HepG2 (cell line): Measurements from ENCODE around the gene CCDC167. TPM values are rescaled to one million over a fixed set of nuclear protein-coding genes. Genes with fewer than 3 reads are reported as not detected.

Source experiments
- DDIT3 ChIP-seq: sonication (generic); formaldehyde crosslinking; IDR thresholded peaks from 2 replicates; pipeline ENCODE4 v1.4.0; 2020; ENCODE audit warnings: mild to moderate bottlenecking, missing genetic modification reagents
- EHMT2 ChIP-seq: fragments of 200-600 bp; sonication (generic); IDR thresholded peaks from 2 replicates; pipeline ENCODE4 v1.7.0; 2017; ENCODE audit warnings: antibody characterized with exemption, low read depth, low read length, borderline replicate concordance
- GPBP1L1 ChIP-seq: sonication (generic); formaldehyde crosslinking; IDR thresholded peaks from 2 replicates; pipeline ENCODE4 v1.5.0; 2020; ENCODE audit warnings: mild to moderate bottlenecking, missing genetic modification reagents
- HDAC1 ChIP-seq: sonication (generic); formaldehyde crosslinking; IDR thresholded peaks from 2 replicates; pipeline ENCODE4 v1.5.1; 2020; ENCODE audit warnings: mild to moderate bottlenecking, missing genetic modification reagents
- HINFP ChIP-seq: sonication (generic); formaldehyde crosslinking; IDR thresholded peaks from 2 replicates; pipeline ENCODE4 v1.4.0; 2020; ENCODE audit warnings: low read depth, mild to moderate bottlenecking, missing genetic modification reagents
- NR2F6 ChIP-seq, 2 experiments: IDR thresholded peaks; 2 replicates each; pipeline ENCODE4 v1.6.1; 2016; ENCODE audit warnings: antibody characterized with exemption in 1 of 2, mild to moderate bottlenecking in 1 of 2
- NRL ChIP-seq: sonication (generic); formaldehyde crosslinking; IDR thresholded peaks from 2 replicates; pipeline ENCODE4 v1.5.0; 2020; ENCODE audit warnings: missing genetic modification reagents, mild to moderate bottlenecking, moderate library complexity, borderline replicate concordance
- PHF21A ChIP-seq: sonication (generic); formaldehyde crosslinking; IDR thresholded peaks from 2 replicates; pipeline ENCODE4 v1.5.0; 2020; ENCODE audit warnings: mild to moderate bottlenecking, missing genetic modification reagents
- PRDM15 ChIP-seq: sonication (generic); formaldehyde crosslinking; IDR thresholded peaks from 2 replicates; pipeline ENCODE4 v1.4.0; 2020; ENCODE audit warnings: missing genetic modification reagents
- RARG ChIP-seq: sonication (generic); formaldehyde crosslinking; IDR thresholded peaks from 2 replicates; pipeline ENCODE4 v1.4.0; 2020; ENCODE audit warnings: low read depth, mild to moderate bottlenecking, missing genetic modification reagents
- SMYD3 ChIP-seq: sonication (generic); formaldehyde crosslinking; IDR thresholded peaks from 2 replicates; pipeline ENCODE4 v1.8.1; 2023; ENCODE audit warnings: mild to moderate bottlenecking, missing genetic modification reagents
- TGIF2 ChIP-seq: IDR thresholded peaks from 2 replicates; pipeline ENCODE4 v1.6.1; 2016; ENCODE audit warnings: control low read depth, missing compliant biosample characterization
- ZFP62 ChIP-seq: sonication (generic); formaldehyde crosslinking; IDR thresholded peaks from 2 replicates; pipeline ENCODE4 v1.4.0; 2020; ENCODE audit warnings: missing genetic modification reagents
- ZNF335 ChIP-seq: sonication (generic); formaldehyde crosslinking; IDR thresholded peaks from 2 replicates; pipeline ENCODE4 v1.4.0; 2020; ENCODE audit warnings: missing genetic modification reagents
- ZNF501 ChIP-seq: sonication (generic); formaldehyde crosslinking; IDR thresholded peaks from 2 replicates; pipeline ENCODE4 v1.5.1; 2020; ENCODE audit warnings: mild to moderate bottlenecking, moderate library complexity, missing genetic modification reagents
- ZNF629 ChIP-seq: sonication (generic); formaldehyde crosslinking; conservative IDR thresholded peaks from 2 replicates; pipeline ENCODE4 v1.5.0; 2020; ENCODE audit warnings: missing genetic modification reagents
- polyA plus RNA-seq, 8 experiments: library from polyadenylated mRNA; depleted of rRNA in 3 of 8; stranded (reverse) in 7 of 8; unstranded in 1 of 8; fragments of >200 nt; fragmentation: Illumina TruSeq in 4 of 8; extraction: Trizol in 4 of 8; gene quantifications; 2 replicates each; pipeline versions ENCODE4 v1.2.1 to v1.2.3, GENCODE V29; 2011 to 2016; ENCODE audit warnings: low read depth in 4 of 8, missing spikeins in 1 of 8, mixed read lengths in 1 of 8; ENCODE audit not compliant: insufficient read depth in 1 of 8
- total RNA-seq, 5 experiments: library from RNA; depleted of rRNA; stranded (reverse); fragments of >200 nt; fragmentation: Illumina TruSeq; extraction: Trizol; gene quantifications; 2 replicates each; pipeline ENCODE4 v1.2.3, GENCODE V29; 2016; ENCODE audit warnings: low read depth in 1 of 5
- TF ChIP-seq, protein P1 (sequence below): sonication (generic); formaldehyde crosslinking; IDR thresholded peaks from 2 replicates; pipeline ENCODE4 v1.4.0; 2020; ENCODE audit warnings: missing genetic modification reagents
- TF ChIP-seq, protein P2 (sequence below): sonication (generic); formaldehyde crosslinking; IDR thresholded peaks from 2 replicates; pipeline ENCODE4 v1.5.0; 2020; ENCODE audit warnings: mild to moderate bottlenecking, missing genetic modification reagents

The CCDC167 gene
- total and polyA plus RNA-seq, 2 of the 13 experiments (the other 11 are each of a cell fraction or from before 2014, with no cell fraction given) = 48.4 to 66.8 TPM

GRCh38 chr6:37525460-37526357, 26.0 kb upstream of the CCDC167 start (continued):
- no peak for TF ChIP-seq PRDM15
- peak; percentile 64; the same call in 1 of the 2 replicates for TF ChIP-seq EHMT2
- TF ChIP-seq SMYD3 (CRISPR knock-in tag) = no peak
- TF ChIP-seq TGIF2 (CRISPR knock-in tag) = 0 out of 2 replicates have a peak, but pooled peaks have one; percentile 26
- no peak for TF ChIP-seq HINFP (CRISPR knock-in tag)
- no peak for TF ChIP-seq NR2F6 (IDR thresholded peaks at IDR 0.05)
- no peak for TF ChIP-seq NR2F6 (CRISPR knock-in tag; IDR thresholded peaks at IDR 0.05)
- TF ChIP-seq HDAC1 (CRISPR knock-in tag) = no peak
- no peak for TF ChIP-seq DDIT3 (CRISPR knock-in tag)
- TF ChIP-seq, protein P1, sequence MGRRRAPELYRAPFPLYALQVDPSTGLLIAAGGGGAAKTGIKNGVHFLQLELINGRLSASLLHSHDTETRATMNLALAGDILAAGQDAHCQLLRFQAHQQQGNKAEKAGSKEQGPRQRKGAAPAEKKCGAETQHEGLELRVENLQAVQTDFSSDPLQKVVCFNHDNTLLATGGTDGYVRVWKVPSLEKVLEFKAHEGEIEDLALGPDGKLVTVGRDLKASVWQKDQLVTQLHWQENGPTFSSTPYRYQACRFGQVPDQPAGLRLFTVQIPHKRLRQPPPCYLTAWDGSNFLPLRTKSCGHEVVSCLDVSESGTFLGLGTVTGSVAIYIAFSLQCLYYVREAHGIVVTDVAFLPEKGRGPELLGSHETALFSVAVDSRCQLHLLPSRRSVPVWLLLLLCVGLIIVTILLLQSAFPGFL (CRISPR knock-in tag) = no peak
- TF ChIP-seq ZFP62 (CRISPR knock-in tag) = no peak
- no peak for TF ChIP-seq NRL (CRISPR knock-in tag)
- no peak for TF ChIP-seq ZNF335
- no peak for TF ChIP-seq PHF21A (CRISPR knock-in tag)
- TF ChIP-seq RARG (CRISPR knock-in tag) = no peak
- TF ChIP-seq ZNF501 (CRISPR knock-in tag) = no peak
- no peak for TF ChIP-seq GPBP1L1 (CRISPR knock-in tag)
- TF ChIP-seq, protein P2, sequence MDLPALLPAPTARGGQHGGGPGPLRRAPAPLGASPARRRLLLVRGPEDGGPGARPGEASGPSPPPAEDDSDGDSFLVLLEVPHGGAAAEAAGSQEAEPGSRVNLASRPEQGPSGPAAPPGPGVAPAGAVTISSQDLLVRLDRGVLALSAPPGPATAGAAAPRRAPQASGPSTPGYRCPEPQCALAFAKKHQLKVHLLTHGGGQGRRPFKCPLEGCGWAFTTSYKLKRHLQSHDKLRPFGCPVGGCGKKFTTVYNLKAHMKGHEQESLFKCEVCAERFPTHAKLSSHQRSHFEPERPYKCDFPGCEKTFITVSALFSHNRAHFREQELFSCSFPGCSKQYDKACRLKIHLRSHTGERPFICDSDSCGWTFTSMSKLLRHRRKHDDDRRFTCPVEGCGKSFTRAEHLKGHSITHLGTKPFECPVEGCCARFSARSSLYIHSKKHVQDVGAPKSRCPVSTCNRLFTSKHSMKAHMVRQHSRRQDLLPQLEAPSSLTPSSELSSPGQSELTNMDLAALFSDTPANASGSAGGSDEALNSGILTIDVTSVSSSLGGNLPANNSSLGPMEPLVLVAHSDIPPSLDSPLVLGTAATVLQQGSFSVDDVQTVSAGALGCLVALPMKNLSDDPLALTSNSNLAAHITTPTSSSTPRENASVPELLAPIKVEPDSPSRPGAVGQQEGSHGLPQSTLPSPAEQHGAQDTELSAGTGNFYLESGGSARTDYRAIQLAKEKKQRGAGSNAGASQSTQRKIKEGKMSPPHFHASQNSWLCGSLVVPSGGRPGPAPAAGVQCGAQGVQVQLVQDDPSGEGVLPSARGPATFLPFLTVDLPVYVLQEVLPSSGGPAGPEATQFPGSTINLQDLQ = no peak
- no peak for TF ChIP-seq ZNF629 (CRISPR knock-in tag)
